WTC11 (cell line): ENCODE measurements around the gene KIRREL3.
"Not testable (repeated sequence)": the region's sequence is repeated elsewhere in the genome, so short reads cannot be mapped to it uniquely, and the experiment has no call there.

Experiments used
- ATF2 ChIP-seq: sonication (generic); formaldehyde crosslinking; IDR thresholded peaks from 2 replicates; pipeline ENCODE4 v1.8.1; 2022; ENCODE audit warnings: low read depth, missing genetic modification reagents, borderline replicate concordance
- CDX4 ChIP-seq: fragments of 250-450 bp; sonication (Bioruptor Pico); IDR thresholded peaks from 2 replicates; pipeline ENCODE4 v1.9.0; 2021; ENCODE audit warnings: moderate library complexity, mild to moderate bottlenecking, inconsistent platforms, borderline replicate concordance
- CTCF ChIP-seq: fragments of 200-600 bp; IDR thresholded peaks from 2 replicates; pipeline ENCODE4 v1.8.0; 2022; ENCODE audit warnings: antibody characterized with exemption
- FOXK1 ChIP-seq: sonication (generic); formaldehyde crosslinking; IDR thresholded peaks from 2 replicates; pipeline ENCODE4 v1.8.0; 2022; ENCODE audit warnings: mild to moderate bottlenecking, moderate library complexity, missing genetic modification reagents
- HMGXB4 ChIP-seq: sonication (generic); formaldehyde crosslinking; IDR thresholded peaks from 2 replicates; pipeline ENCODE4 v1.8.1; 2023; ENCODE audit warnings: mild to moderate bottlenecking, moderate library complexity, missing genetic modification reagents
- IRF2 ChIP-seq: sonication (generic); formaldehyde crosslinking; IDR thresholded peaks from 2 replicates; pipeline ENCODE4 v1.8.0; 2022; ENCODE audit warnings: low read depth, missing genetic modification reagents, borderline replicate concordance
- MAX ChIP-seq: sonication (generic); formaldehyde crosslinking; IDR thresholded peaks from 2 replicates; pipeline ENCODE4 v1.8.0; 2022; ENCODE audit warnings: mild to moderate bottlenecking, missing genetic modification reagents
- TP53 ChIP-seq: sonication (generic); formaldehyde crosslinking; IDR thresholded peaks from 2 replicates; pipeline ENCODE4 v1.8.1; 2023; ENCODE audit warnings: mild to moderate bottlenecking, missing genetic modification reagents

GRCh38 chr11:126395784-126396183, 604.8 kb downstream of the KIRREL3 start:
- TF ChIP-seq FOXK1 (CRISPR knock-in tag); CTCF; HMGXB4 (CRISPR knock-in tag); IRF2; TP53 (CRISPR knock-in tag); CDX4 (CRISPR knock-in tag); MAX; ATF2 (CRISPR knock-in tag): not testable (repeated sequence)
